Hematopoietic multipotent progenitor cell (in vitro differentiated cells): Measurements from ENCODE around the gene XRCC3. TPM values are rescaled to one million over a fixed set of nuclear protein-coding genes. Genes with fewer than 3 reads are reported as not detected.

ENCODE experiments used
- small RNA-seq: library from RNA; depleted of rRNA; stranded (forward); fragments of <200 nt; gene quantifications from one replicate; pipeline ENCODE3, GENCODE V24; 2012
- total RNA-seq: library from RNA; depleted of rRNA; stranded (reverse); fragments of >200 nt; gene quantifications from one replicate; pipeline ENCODE4 v1.2.3, GENCODE V29; 2012

The XRCC3 gene
- total RNA-seq, 1 donor: 16.7 TPM

Small RNA genes within 50 kb of the gene (small RNA-seq; reads per million reads assigned to genes)
- gene RF00019: not detected

Other genes with a start within 250 kb of the XRCC3 start
- gene CKB, start 192.6 kb downstream of the XRCC3 start, total RNA-seq: 44.4 TPM
- 15.3 TPM for gene TRMT61A, start 186.3 kb downstream of the XRCC3 start, total RNA-seq
- 12.4 TPM for gene BAG5, start 152.8 kb downstream of the XRCC3 start, total RNA-seq
- gene COA8, start 152.5 kb downstream of the XRCC3 start, total RNA-seq: 5.1 TPM
- gene KLC1, start 86.2 kb downstream of the XRCC3 start, total RNA-seq: 208 TPM
- gene ZFYVE21, start 359 bp upstream of the XRCC3 start, total RNA-seq: 25.0 TPM
- gene PPP1R13B, start 132.1 kb upstream of the XRCC3 start, total RNA-seq: 0.54 TPM
- gene TDRD9, start 213.0 kb upstream of the XRCC3 start, total RNA-seq: 1.6 TPM
- not detected for gene RD3L, start 227.1 kb upstream of the XRCC3 start, total RNA-seq